HepG2 (cell line): ENCODE data around the gene CCNH. TPM values are rescaled to one million over a fixed set of nuclear protein-coding genes. Genes with fewer than 3 reads are reported as not detected.

ENCODE experiments used
- ATAC-seq: fragments of 200-7000 bp; cut with Tn5 transposase; 3 replicates; pipeline ENCODE4 v1.9.1; 2020; ENCODE audit warnings: mild to moderate bottlenecking, moderate library complexity
- BruUV-seq: library from RNA; stranded (reverse); fragments of 400-500 nt; replicated peaks from 2 replicates; lab custom pipeline; 2021; lab: Mats Ljungman, UMichigan
- CTCF ChIA-PET: fragments of 300-600 bp; formaldehyde crosslinking; extraction: SDS; loops from one replicate; lab custom pipeline; 2021; ENCODE audit warnings: low total read pairs, inconsistent platforms, low intra/inter-chr PET ratio; lab: Yijun Ruan, JAX
- POLR2A ChIA-PET: fragments of 350-600 bp; sonication (Branson Sonifier 250); formaldehyde crosslinking; loops from one replicate; lab custom pipeline; 2020; ENCODE audit warnings: antibody characterized with exemption, inconsistent platforms; lab: Yijun Ruan, JAX
- DNase-seq: peaks from one replicate; pipeline ENCODE4 v3.0.0-alpha.2; 2015; ENCODE audit warnings: low spot score
- FAIRE-seq: peaks from 3 replicates; lab custom pipeline; 2011; peaks lifted over from hg19 to GRCh38; lab: Jason Lieb, UNC
- H2AFZ ChIP-seq: one replicate; pipeline ENCODE4 v1.6.1; 2011; ENCODE audit warnings: low read length, inconsistent platforms
- H3K27ac ChIP-seq: fragments of 300-600 bp; 3 replicates; pipeline ENCODE4 v1.8.0; 2011; ENCODE audit warnings: mixed run types, mild to moderate bottlenecking, mixed read lengths, low read length, inconsistent platforms; ENCODE audit not compliant: insufficient read depth; ENCODE audit errors: extremely low read length
- H3K27me3 ChIP-seq, 2 experiments: fragments of 200-600 bp in 1 of 2; 2 replicates in 1 of 2; 3 replicates in 1 of 2; pipeline versions ENCODE4 v1.6.0 to v1.8.0; 2011; ENCODE audit warnings: low read length in 2 of 2, mild to moderate bottlenecking in 2 of 2, moderate library complexity in 2 of 2, inconsistent platforms in 1 of 2; ENCODE audit not compliant: insufficient read depth in 2 of 2, control insufficient read depth in 1 of 2
- H3K36me3 ChIP-seq, 2 experiments: fragments of 200-600 bp in 1 of 2; replicated peaks in 1 of 2; 2 replicates in 1 of 2; 3 replicates in 1 of 2; pipeline versions ENCODE4 v1.5.1 to v1.8.0; 2011; ENCODE audit warnings: low read length in 2 of 2, inconsistent platforms in 1 of 2; ENCODE audit not compliant: insufficient read depth in 2 of 2, control insufficient read depth in 1 of 2
- H3K4me1 ChIP-seq: 2 replicates; pipeline ENCODE4 v1.5.1; 2012; ENCODE audit warnings: low read length, inconsistent platforms; ENCODE audit not compliant: insufficient read depth
- H3K4me2 ChIP-seq: 2 replicates; pipeline ENCODE4 v1.6.0; 2011; ENCODE audit warnings: low read depth, low read length, inconsistent platforms
- H3K4me3 ChIP-seq, 3 experiments: fragments of 200-600 bp in 1 of 3; sonication (generic), shearing (Covaris generic) in 1 of 3; replicated peaks in 1 of 3; 2 replicates each; pipeline ENCODE4 v1.5.1; 2011 to 2016; ENCODE audit warnings: low read length in 3 of 3, inconsistent platforms in 2 of 3, low read depth in 2 of 3, mild to moderate bottlenecking in 2 of 3, control low read depth in 1 of 3, mixed read lengths in 1 of 3; ENCODE audit not compliant: insufficient read depth in 1 of 3
- H3K79me2 ChIP-seq: one replicate; pipeline ENCODE4 v1.6.1; 2011; ENCODE audit warnings: low read length, inconsistent platforms; ENCODE audit not compliant: insufficient read depth
- H3K9ac ChIP-seq: 2 replicates; pipeline ENCODE4 v1.6.0; 2011; ENCODE audit warnings: mild to moderate bottlenecking, low read depth, low read length, inconsistent platforms; ENCODE audit not compliant: insufficient read depth
- H3K9me3 ChIP-seq: 2 replicates; pipeline ENCODE4 v1.5.1; 2012; ENCODE audit warnings: mild to moderate bottlenecking, low read length
- H4K20me1 ChIP-seq: 2 replicates; pipeline ENCODE4 v1.6.0; 2011; ENCODE audit warnings: inconsistent platforms, mild to moderate bottlenecking, low read length, moderate library complexity; ENCODE audit not compliant: insufficient read depth
- ATF6 ChIP-seq: sonication (generic); formaldehyde crosslinking; conservative IDR thresholded peaks from 2 replicates; pipeline ENCODE4 v1.4.0; 2020; ENCODE audit warnings: missing genetic modification reagents
- BRCA1 ChIP-seq: sonication (generic); formaldehyde crosslinking; IDR thresholded peaks from 2 replicates; pipeline ENCODE4 v1.4.0; 2020; ENCODE audit warnings: missing genetic modification reagents
- BRD4 ChIP-seq: sonication (generic); formaldehyde crosslinking; IDR thresholded peaks from 2 replicates; pipeline ENCODE4 v1.4.0; 2020; ENCODE audit warnings: missing genetic modification reagents
- CBFB ChIP-seq: sonication (generic); formaldehyde crosslinking; IDR thresholded peaks from 2 replicates; pipeline ENCODE4 v1.4.0; 2020; ENCODE audit warnings: missing genetic modification reagents
- HOXA7 ChIP-seq: sonication (generic); formaldehyde crosslinking; IDR thresholded peaks from 2 replicates; pipeline ENCODE4 v1.8.1; 2022; ENCODE audit warnings: mild to moderate bottlenecking, missing genetic modification reagents, moderate library complexity
- HOXA9 ChIP-seq: sonication (generic); formaldehyde crosslinking; IDR thresholded peaks from 2 replicates; pipeline ENCODE4 v1.8.1; 2022; ENCODE audit warnings: missing genetic modification reagents, mild to moderate bottlenecking, moderate library complexity, borderline replicate concordance
- KDM2A ChIP-seq: sonication (generic); formaldehyde crosslinking; IDR thresholded peaks from 2 replicates; pipeline ENCODE4 v1.4.0; 2020; ENCODE audit warnings: low read depth, missing genetic modification reagents, borderline replicate concordance
- MED1 ChIP-seq: sonication (generic); formaldehyde crosslinking; IDR thresholded peaks from 2 replicates; pipeline ENCODE4 v1.4.0; 2020; ENCODE audit warnings: missing genetic modification reagents
- ZFP36L1 ChIP-seq: sonication (generic); formaldehyde crosslinking; IDR thresholded peaks from 2 replicates; pipeline ENCODE4 v1.8.0; 2022; ENCODE audit warnings: mild to moderate bottlenecking, missing genetic modification reagents, moderate library complexity
- ZFP62 ChIP-seq: sonication (generic); formaldehyde crosslinking; IDR thresholded peaks from 2 replicates; pipeline ENCODE4 v1.4.0; 2020; ENCODE audit warnings: missing genetic modification reagents
- WGBS: methylation state at CpG from one replicate; pipeline ENCODE4 v1.1.6; 2017; ENCODE audit warnings: low lambda C conversion rate; 5-methylcytosine and 5-hydroxymethylcytosine counted together
- in situ Hi-C: cut with HindIII; loops from 2 replicates; pipeline ENCODE4 v1.10.0; 2017; ENCODE audit warnings: low pct_unique_long_range_greater_than_20kb; ENCODE audit not compliant: extremely low pct_ligation_motif_present
- intact Hi-C: fragments of 100-400 bp; cut with micrococcal nuclease; formaldehyde crosslinking; loops from one replicate; pipeline ENCODE4 v1.10.0; 2022; ENCODE audit not compliant: unreplicated experiment
- polyA plus RNA-seq, 8 experiments: library from polyadenylated mRNA; depleted of rRNA in 3 of 8; stranded (reverse) in 7 of 8; unstranded in 1 of 8; fragments of >200 nt; fragmentation: Illumina TruSeq in 4 of 8; extraction: Trizol in 4 of 8; gene quantifications; 2 replicates each; pipeline versions ENCODE4 v1.2.1 to v1.2.3, GENCODE V29; 2011 to 2016; ENCODE audit warnings: low read depth in 4 of 8, missing spikeins in 1 of 8, mixed read lengths in 1 of 8; ENCODE audit not compliant: insufficient read depth in 1 of 8
- total RNA-seq, 5 experiments: library from RNA; depleted of rRNA; stranded (reverse); fragments of >200 nt; fragmentation: Illumina TruSeq; extraction: Trizol; gene quantifications; 2 replicates each; pipeline ENCODE4 v1.2.3, GENCODE V29; 2016; ENCODE audit warnings: low read depth in 1 of 5
- TF ChIP-seq, protein P1 (sequence below): IDR thresholded peaks from 2 replicates; pipeline ENCODE4 v1.6.1; 2016; ENCODE audit warnings: mild to moderate bottlenecking, missing biosample characterization, missing genetic modification reagents
- TF ChIP-seq, protein P2 (sequence below): sonication (generic); formaldehyde crosslinking; IDR thresholded peaks from 2 replicates; pipeline ENCODE4 v1.9.0; 2021; ENCODE audit warnings: missing genetic modification reagents, borderline replicate concordance
- TF ChIP-seq, protein P3 (sequence below): sonication (generic); formaldehyde crosslinking; IDR thresholded peaks from 2 replicates; pipeline ENCODE4 v1.4.0; 2020; ENCODE audit warnings: missing genetic modification reagents, low read depth, mild to moderate bottlenecking, borderline replicate concordance

Gene CCNH
- total and polyA plus RNA-seq, 2 of the 13 experiments (the other 11 are each of a cell fraction or from before 2014, with no cell fraction given) = 42.5 to 94.3 TPM

- no peak for TF ChIP-seq KDM2A
- TF ChIP-seq CBFB (CRISPR knock-in tag) = no peak
- TF ChIP-seq ZFP36L1 (CRISPR knock-in tag) = no peak
- TF ChIP-seq HOXA7 (CRISPR knock-in tag) = no peak
- no peak for TF ChIP-seq HOXA9 (CRISPR knock-in tag)
- TF ChIP-seq, protein P1, sequence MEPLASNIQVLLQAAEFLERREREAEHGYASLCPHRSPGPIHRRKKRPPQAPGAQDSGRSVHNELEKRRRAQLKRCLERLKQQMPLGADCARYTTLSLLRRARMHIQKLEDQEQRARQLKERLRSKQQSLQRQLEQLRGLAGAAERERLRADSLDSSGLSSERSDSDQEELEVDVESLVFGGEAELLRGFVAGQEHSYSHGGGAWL (CRISPR knock-in tag) = no peak
- no peak for TF ChIP-seq BRD4
- TF ChIP-seq BRCA1 = no peak
- no peak overlapping the region for H3K9ac ChIP-seq
- no peak overlapping the region for H3K27ac ChIP-seq
- no peak for FAIRE-seq
- no peak for DNase-seq
- no peak overlapping the region for H3K4me3 ChIP-seq
- H3K4me1 ChIP-seq = no peaks in the 10 kb centered on the region
- ATAC-seq = no peak
- no peaks in the 10 kb centered on the region for H3K36me3 ChIP-seq
- WGBS = 0% methylated on average over 2 of the region's 2 CpGs
- intact Hi-C loops (no loop called here), in situ Hi-C loops (no loop called here)
- H3K9me3 ChIP-seq = no peaks in the 10 kb centered on the region
- no peaks in the 10 kb centered on the region for H4K20me1 ChIP-seq
- no peak overlapping the region for H3K4me2 ChIP-seq
- no peak overlapping the region for H2AFZ ChIP-seq
- no peaks in the 10 kb centered on the region for H3K79me2 ChIP-seq
- no peaks in the 10 kb centered on the region for H3K27me3 ChIP-seq
- no TSS peak for BruUV-seq
- POLR2A ChIA-PET = no interaction called here
- CTCF ChIA-PET = no interaction called here
Observed at GRCh38 chr5:87432460-87432859, 19.7 kb upstream of the CCNH start.

DNA sequence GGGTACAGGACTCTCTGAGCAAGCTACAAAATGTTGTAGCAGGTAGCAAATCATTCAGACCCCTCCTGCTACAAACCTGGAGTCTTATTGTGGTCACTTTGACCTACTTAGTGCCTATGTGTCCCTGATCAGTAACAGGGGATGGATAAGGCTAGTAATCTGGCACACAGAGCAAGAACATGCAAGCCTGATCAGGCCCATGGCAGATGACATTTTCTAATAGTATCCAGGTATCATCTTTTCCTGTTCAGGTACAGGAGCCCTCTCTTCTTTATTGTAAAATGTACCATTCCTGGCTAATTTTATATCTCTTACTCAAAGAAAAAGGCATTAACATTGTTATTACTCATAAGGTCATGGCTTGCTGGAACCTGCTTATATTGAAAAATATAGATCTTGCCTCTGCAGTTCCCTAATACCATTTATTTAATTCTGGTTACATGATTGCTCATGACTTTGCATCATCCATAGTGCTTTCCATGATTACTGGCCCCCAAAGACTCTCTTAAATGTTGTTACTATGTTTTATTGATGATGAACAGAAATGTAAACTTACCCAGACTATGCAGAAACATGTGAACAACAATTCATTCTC lies 18.2 kb upstream of the CCNH start:
- Histone ChIP-seq H3K4me3 (no peak overlapping the region), H3K9me3 (no peaks in the 10 kb centered on the region), H3K27ac (no peak overlapping the region), H3K9ac (no peak overlapping the region), H3K4me2 (no peak overlapping the region), H3K27me3 (no peaks in the 10 kb centered on the region), H2AFZ (no peak overlapping the region), H3K79me2 (no peaks in the 10 kb centered on the region), H4K20me1 (no peaks in the 10 kb centered on the region), H3K4me1 (no peaks in the 10 kb centered on the region), H3K36me3 (no peaks in the 10 kb centered on the region)
- TF ChIP-seq, protein P2, sequence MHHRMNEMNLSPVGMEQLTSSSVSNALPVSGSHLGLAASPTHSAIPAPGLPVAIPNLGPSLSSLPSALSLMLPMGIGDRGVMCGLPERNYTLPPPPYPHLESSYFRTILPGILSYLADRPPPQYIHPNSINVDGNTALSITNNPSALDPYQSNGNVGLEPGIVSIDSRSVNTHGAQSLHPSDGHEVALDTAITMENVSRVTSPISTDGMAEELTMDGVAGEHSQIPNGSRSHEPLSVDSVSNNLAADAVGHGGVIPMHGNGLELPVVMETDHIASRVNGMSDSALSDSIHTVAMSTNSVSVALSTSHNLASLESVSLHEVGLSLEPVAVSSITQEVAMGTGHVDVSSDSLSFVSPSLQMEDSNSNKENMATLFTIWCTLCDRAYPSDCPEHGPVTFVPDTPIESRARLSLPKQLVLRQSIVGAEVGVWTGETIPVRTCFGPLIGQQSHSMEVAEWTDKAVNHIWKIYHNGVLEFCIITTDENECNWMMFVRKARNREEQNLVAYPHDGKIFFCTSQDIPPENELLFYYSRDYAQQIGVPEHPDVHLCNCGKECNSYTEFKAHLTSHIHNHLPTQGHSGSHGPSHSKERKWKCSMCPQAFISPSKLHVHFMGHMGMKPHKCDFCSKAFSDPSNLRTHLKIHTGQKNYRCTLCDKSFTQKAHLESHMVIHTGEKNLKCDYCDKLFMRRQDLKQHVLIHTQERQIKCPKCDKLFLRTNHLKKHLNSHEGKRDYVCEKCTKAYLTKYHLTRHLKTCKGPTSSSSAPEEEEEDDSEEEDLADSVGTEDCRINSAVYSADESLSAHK (CRISPR knock-in tag) = no peak
- no peak for TF ChIP-seq MED1
- no peak for TF ChIP-seq ZFP62 (CRISPR knock-in tag)
- no peak for TF ChIP-seq ATF6 (CRISPR knock-in tag)
- TF ChIP-seq, protein P3, sequence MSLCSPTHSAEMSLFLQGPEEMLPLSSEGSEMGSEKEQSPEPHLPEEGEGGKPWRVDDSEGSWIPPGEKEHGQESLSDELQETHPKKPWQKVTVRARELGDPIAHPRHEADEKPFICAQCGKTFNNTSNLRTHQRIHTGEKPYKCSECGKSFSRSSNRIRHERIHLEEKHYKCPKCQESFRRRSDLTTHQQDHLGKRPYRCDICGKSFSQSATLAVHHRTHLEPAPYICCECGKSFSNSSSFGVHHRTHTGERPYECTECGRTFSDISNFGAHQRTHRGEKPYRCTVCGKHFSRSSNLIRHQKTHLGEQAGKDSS (CRISPR knock-in tag) = no peak
- CTCF ChIA-PET = no interaction called here
- FAIRE-seq (no peak), DNase-seq (no peak), ATAC-seq (no peak)
- in situ Hi-C loops (no loop called here), intact Hi-C loops (no loop called here)
- POLR2A ChIA-PET = no interaction called here
- no TSS peak for BruUV-seq
